GM21390 (cell line): ENCODE results near the gene TMEM187.

Source experiments
- ATAC-seq: cut with Tn5 transposase; IDR thresholded peaks from one replicate; pipeline ENCODE4 v1.9.1; 2021; ENCODE audit not compliant: unreplicated experiment

Gene TMEM187, protein sequence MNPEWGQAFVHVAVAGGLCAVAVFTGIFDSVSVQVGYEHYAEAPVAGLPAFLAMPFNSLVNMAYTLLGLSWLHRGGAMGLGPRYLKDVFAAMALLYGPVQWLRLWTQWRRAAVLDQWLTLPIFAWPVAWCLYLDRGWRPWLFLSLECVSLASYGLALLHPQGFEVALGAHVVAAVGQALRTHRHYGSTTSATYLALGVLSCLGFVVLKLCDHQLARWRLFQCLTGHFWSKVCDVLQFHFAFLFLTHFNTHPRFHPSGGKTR

DNA sequence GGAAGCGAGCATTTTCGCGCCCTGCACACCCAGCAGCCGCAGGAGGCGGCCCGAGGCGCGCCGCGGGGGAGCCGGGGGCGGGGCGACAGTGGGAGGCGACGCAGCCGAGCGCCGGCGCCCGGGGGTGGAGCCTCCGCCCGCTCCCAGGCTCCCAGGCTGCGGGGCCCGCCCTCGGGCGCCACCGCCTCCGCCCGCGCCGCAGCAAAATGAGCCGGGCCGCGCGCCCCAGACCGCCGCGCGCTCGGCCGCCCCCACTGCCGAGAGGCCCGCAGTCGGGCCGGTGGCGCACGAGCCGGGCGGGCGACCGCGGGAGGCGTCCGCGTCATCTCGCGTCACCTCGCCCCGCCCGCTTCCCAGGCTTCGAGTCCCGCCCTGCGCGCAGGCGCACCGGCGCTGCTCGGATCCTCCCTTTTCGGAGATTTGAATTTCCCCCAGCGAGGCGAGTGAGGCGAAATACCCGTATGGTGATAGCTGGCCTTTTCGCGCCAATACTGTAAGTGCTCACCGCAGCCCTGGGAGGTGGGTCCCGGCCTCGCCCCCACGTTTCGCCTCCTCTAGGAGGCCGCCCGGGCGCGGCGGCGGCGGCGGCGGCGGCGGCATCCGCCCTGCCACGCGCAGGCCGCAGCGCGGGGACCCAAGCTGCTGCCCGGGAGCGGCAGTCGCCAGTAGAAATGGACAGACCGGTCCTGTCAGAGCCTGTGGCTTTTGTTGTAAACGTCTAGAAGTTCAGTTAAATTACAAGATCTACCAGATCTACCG lies at the start of gene TMEM187:
Gene TMEM187, plus strand, starts transcription at position 387 of the 759 bp plus-strand sequence. CDS start 9,309 bp downstream, outside the sequence.
- peak; percentile 42 for ATAC-seq

DNA sequence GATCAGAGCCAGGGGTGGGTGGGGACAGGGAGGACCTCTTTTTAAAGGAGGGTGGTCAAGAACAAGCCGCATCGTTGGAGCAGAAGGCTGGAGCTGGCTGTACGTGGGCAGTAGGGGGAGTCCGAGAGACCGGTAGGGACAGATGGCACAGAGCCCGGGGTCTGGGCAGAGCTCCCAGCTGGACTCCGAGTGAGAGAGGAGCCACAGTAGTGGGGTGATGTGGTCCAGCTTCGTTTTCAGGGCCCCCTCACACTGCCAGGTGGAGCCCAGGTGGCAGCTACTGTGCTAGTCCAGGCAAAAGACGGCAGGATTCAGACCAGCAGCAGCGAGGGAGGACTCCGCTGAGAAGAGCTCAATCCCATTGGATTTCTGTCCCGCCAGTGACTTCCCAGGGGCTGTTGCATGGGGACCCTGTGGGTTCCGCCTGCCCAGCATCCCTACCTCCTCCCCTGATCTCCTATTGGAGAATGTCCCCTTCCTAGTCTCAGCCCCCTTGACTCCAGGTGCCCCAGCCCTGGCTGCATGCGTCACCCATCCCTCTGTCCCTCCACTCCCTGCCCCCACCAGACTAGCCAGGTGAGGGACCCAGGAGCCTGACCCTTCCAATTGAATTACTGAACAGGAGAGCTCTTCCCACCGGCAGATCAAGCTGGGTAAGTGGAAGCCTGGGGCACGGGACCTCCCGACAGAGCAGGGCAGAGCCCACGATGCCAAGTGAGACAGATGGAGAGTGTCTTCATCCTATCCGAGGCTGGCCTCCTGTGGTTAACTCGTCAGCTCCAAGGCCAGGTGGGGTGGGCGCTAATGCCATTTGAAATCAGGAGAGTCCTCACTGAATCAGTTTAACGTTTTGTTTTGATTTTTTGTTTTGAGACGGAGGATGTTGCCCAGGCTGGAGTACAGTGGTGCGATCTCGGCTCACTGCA lies 49.4 kb upstream of the TMEM187 start:
- no peak for ATAC-seq

DNA sequence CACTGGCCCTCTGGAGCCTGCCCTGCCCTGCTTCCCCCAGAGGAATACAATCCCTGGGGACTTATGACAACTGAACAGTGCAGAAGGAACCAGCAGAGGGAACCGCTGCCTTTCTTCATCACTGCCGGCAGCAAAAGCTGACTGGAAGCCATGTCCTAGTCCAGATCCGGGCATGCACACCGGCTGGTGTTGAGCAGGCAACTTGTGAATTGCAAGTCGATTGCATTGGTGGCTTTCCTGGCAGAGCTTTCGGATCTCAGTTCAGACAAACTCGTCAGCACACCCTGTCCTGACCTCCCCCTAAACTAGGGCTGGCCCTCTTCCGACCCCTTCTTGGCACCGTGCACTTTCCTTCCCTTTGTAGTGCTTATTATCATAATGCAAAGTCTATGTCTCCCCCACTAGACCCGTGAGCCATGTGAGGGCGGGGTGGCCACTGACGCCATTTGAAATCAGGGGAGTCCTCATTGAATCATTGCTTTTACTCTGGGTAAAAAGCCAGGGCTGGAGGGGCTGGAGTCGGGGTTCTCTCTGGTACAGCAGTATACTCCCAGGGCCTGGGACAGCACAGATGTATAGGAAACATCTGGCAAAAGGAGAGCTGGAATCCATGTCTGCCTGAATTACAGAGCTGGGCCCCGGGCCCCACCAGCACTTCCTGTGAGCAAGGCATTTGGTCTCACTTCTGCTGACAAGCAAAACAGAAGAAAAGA lies 48.2 kb upstream of the TMEM187 start:
- no peak for ATAC-seq

DNA sequence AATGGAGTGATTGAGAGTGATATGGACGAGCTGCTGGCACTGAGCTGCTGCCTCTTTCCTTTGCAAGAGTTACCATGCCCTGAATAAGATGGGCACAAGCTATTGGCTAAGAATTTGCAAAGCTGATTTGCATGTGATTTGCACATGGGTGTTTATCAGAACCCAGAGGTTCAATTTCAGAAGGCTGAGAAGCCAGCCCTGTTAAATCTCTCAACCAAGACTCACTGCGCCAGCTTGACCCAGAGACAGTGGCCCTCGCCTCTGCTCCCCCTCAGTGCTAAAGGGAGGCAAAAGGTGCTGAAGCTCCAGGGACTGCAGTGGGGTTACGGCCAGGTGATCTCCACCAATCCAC lies 47.2 kb upstream of the TMEM187 start:
- ATAC-seq = no peak

DNA sequence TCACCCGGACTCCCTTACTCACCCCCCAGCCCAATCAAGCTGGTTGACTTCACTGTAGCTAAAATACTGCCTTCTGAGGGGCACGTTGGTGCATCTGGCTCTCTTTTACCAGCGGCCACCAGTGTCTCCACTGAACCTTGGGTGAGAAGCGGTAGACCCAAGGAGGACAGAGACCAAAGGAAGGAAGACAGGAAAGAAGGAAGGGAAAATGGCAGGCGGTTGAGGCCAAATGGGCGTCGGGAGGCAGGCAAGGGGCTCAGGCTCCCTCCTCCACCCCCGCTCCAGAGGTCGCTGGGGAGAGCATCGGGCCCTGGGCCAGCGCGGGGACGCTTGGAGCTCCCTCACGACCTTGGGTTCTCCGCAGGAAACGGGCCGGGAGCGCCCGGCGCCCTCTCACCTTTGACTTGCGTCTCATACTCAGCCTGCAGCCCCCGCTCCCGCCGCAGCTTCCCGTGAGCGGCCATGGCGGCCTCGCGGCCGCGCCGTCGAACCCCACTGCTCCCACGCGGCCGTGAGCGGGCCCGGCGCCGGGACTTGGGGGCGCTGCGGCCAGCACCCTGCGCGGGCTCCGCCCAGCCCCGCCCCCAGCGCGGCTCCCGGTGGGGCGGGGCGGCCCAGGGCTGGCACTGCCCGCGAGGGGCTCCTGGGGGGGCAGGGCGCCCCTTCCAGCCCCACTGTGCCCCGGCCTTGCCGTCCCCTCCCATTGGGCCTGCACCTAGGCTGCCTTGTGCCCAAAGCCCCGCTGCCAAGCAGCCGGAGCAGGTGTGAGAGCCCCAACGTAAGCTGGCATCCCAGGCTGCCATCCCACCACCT lies 46.6 kb upstream of the TMEM187 start, which contains the start of gene ARHGAP4:
Gene ARHGAP4, minus strand, starts transcription at position 526 of the 813 bp plus-strand sequence. Its CDS starts 62 bp downstream, at position 464.
- ATAC-seq = no peak

DNA sequence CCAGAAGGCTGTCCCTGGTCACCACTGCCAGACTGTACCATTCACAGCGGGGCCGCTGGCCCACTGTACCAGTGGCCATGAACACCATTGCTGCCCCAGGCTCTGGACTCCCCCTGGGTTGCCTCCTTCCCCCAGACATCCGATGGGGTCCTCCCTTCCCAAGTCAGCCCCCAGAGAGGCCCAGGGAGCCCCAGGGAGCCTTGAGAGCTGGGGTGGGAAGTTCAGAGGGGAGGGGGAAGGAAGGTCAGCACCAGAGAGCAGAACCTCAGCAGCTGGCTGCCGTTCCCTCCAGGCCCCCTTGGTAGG lies 46.0 kb upstream of the TMEM187 start:
- no peak for ATAC-seq

DNA sequence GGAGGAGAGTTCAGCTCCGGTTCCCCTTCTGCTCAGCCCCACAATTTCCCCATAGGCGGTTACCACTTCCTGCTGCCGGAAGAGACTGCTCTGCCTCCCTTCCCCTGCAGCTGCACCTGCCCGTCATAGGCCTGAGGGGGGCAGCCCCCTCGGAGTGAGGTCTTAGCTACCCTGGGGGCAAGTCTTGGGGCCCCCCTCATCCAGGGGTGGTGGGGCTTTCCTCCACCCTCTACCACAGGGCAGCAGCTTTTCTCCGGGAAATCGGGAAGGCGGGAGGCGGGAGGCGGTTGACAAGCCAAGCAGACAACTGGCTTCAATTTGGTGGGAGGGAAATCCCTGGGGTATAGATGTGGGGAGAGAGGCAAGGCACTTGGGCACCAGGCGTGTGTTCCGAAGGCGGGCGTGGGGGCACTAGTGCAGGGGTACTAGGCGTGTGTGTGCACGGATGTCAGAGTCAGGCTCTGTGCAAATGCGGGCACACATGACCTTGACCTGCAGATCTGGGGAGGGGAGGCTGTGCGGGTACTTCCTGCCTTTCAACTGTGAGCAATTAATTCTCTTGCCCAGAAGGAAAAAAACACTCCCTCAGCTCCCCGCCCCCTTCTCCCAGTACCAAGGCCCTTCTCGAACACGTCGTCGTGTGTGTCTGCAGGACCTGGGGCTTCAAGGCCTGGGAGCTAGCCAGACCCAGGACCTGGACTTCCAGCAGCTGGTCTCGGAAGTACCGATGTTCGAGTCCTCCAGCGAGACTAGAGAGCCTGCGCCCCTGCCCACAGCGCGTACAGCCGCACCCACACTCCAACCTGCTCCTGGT lies 45.5 kb upstream of the TMEM187 start:
- ATAC-seq = no peak

DNA sequence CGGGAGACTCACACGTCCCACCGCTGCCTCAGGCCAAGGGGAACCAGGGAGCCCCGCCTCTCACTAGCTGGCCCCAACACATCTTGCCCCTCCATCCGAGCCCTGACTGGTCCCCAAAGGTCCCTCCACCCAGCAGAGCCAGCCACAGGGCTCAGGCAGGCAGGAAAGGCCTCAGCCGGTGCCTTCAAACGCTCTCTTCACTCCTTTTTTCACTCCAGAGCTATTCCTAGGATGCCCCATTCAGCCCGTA lies 45.0 kb upstream of the TMEM187 start:
- no peak for ATAC-seq

DNA sequence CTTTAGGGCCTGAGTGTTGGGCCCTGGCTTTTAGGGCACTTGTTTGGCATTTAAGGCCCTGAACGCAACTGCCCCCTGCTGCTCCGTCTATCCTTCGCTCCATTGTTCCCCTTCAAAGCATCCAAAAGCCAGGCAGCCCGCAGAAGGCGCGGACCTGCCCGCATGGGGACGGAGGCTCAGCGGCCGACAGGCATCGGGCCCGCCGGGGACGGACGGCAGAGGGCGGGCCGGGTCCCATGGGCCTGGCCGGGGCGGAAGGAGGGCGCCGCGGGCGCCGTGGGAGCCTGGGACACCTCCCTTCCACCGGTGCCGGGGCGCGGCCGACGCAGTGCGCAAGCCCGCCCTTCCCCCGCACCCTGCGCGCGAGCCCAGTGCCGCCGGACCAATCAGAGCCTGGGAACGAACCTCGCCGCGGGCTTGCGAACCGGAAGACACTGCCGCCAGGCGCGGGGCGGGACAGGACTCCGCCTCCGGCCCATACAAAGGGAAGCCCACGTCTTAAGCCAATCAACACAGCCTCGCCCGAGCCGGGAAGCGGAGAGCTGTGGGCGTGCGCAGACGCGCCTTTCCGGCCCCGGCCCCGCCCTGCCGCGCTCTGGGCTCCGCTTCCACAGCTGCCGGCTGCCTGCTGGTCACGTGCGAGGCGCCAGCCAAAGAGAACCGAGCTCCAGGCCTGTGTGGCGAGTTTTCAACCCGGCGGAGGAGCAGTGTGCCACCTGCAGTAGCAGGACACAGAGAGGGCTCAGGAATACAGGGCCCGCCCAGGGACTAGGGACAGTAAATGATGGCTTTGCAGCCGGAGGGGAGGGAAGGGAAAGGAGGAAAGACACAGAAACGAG lies 44.4 kb upstream of the TMEM187 start:
- peak; percentile 67 for ATAC-seq

DNA sequence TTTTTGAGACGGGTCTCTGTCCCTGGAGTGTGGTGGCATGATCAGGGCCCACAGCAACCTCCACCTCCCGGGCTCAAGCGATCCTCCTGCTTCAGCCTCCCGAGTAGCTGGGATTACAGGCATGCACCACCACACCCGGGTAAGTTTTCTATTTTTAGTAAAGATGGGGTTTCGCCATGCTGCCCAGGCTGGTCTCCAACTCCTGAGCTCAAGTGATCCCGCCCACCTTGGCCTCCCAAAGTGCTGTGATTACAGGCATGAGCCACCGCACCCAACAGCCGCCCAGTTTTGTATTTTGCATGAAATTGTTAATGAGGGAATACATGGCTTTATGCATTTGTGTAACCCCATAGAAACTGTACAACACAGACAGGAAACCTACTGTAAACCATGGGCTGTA lies 43.7 kb upstream of the TMEM187 start:
- ATAC-seq = no peak

DNA sequence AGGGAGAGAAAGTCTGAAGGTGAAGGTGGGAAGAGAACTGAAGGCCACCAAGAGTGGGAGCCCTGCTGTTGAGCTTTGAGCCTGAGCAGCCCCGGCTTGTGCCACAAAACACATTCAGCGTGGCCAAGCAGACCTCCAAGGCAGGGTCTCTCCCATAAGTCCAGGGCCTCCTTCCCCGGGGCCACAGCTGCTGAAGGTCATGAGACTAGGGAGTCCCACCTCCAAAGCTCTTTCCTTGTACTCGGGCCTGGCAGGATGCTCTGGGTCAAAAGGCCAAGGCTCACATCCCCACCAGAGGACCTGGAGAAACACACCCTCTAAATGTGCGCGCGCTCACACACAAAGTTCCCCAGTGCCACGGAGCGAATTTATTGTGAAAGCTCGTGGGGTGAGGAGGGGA lies 43.0 kb upstream of the TMEM187 start:
- no peak for ATAC-seq

DNA sequence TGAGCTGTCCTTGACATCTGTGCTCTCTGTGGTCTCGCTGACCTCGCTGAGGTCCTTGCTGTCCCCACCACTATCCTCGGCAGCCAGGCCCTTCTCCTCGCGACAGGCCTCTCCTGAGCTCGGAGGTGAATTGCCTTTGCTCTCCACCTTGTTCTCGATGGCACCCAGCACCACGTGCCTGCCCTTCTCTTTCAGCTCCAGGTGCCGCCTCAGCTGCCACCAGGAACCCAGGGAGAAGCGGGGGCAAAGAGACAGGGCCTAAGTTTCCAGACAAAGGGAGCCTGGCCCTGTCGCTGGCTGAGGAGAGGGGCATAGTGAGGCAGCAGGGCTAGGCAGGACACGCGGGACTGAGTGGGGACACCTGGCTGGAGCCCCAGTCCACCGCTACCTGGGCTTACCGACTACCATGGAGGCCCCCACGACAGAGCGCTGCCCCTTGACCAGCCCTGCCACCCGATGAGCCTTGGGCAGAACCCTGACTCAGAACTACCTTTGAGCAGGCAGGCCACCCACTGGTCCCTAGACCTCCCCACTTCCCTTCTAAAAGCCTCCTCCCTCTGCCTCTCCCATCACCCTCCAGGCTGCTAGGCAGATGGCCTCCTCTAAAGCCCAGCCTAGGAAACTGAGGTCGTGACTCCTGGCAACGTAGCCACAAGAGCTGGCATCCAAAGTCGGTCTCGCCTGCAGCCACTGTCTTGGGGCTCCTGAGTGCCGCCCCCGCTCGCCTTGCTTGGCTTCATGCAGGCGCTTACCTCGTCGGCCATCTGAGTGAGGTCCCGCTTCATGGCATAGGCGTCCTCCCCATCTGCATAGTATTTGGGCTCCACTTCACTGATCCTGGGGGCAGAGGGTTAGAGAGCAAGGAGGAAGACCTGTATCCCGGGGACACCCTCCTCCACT lies 42.3 kb upstream of the TMEM187 start:
- ATAC-seq = no peak

DNA sequence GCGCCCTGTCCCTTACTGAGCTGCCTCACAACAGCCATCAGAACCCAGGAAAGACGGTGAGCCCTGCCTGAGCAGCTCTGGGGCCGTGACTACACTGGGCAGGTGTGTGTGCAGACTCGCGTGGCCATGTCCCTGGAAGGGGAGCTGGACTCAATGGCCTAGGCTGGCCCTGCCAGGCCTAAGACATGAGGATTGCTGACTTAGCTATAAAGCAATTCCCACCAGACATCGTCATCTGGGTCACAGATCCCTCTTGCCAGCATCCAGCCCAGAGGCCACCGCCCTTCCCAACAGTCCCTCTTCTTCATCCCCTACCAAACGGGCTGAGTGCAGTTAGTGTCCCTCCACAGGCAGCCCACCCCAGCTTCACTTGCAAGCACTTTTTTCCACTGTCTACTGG lies 41.4 kb upstream of the TMEM187 start:
- no peak for ATAC-seq

DNA sequence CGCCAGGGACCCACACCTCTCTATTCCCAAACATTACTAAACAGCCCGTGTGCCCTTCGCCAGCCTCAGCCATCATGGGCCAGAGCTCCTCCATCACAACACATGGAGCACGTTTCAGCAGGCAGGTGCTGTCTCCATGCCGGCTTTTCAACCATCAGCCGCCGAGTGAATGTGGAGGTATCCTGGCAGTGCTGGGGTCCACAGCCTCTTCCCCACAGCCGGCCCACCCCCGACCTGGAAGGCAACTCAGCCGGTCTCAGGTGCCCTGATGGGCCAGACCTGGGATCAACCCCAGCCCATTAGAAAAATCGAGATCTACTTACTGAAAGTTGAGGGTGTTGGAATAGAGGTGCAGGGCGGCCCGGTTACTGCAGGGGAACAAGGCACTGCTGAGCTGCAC lies 40.8 kb upstream of the TMEM187 start:
- ATAC-seq = no peak

DNA sequence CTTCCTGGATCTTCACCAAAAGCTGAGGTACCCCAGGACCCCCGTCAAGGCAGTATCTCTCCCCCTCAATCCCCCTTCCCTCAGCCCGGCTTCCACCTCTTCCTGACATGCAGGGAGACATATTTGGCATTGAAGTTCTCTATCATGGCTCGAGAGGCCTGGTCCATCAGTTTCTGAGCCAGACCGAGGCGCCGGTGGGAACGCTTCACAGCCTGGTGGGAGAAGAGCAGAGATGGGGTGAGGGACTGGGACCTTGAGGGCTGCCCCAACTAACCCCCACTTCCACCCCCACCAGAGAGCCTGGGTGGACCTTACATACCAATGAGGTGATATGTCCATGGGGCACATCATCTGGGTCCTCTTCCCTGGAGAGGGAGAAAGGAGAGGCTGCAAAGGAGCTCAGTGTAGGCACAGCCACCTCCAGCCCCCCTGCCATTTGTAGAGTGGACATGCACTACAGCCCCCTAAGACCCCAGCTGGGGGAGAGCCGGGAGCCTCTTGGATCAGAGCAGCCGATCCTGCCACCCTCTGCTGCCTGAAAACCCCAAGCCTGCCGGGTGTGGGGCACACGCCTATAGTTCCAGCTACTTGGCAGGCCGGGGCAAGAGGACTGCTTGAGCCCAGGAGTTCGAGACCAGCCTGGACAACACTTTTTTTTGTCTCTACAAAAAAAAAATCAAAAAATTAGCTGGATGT lies 40.2 kb upstream of the TMEM187 start:
- no peak for ATAC-seq

DNA sequence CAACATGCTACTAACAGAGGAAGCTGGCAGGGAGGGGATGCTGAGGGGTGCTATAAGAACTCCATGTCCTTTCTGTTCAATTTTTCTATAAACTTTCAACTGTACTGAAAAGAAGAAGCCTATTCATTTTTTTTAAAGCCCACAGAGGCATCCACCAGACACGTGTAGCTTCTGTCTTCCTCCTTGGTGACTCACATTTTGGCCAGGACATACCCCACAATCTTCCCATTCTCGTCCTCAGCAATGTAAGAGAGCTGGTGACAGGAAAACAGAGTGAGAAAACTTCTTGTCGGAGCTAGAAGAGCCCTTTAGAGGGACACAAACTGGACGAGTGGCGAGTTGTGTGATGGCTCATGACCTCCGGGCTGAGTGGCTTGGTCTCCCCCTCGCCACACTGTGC lies 38.8 kb upstream of the TMEM187 start:
- no peak for ATAC-seq

DNA sequence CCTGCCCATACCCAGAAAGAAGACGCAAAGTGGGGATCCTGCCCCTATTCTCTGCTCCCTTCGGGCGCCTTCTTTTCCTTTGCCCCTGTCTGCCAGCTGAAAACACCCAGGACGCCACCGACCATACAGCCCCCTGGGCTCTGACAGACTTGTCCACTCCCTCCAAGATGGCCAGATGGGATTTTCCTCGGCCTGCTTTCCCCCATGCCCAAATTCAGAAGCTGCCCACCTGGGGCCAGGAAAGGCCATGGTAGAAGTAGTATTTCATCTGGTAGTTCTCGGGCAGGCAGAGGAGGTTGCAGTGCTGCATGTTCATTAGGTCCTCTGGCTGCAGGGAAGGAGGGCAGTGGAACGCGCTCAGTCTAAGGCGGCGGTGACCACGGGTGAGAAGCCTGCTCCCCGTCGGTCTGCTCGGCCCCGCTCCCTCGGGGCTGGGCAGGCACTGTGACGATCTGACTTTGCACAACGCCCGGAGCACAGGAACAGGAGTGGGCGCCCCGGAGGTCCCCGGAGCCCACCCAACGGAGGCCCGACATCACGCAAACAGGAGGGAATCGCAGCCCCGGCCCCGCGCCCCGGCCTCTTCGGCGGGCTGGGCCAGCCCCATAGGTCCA lies 38.3 kb upstream of the TMEM187 start:
- ATAC-seq = peak; percentile 18
